ENCODE measurements around the gene KIAA1217.

KIAA1217 gene

DNA sequence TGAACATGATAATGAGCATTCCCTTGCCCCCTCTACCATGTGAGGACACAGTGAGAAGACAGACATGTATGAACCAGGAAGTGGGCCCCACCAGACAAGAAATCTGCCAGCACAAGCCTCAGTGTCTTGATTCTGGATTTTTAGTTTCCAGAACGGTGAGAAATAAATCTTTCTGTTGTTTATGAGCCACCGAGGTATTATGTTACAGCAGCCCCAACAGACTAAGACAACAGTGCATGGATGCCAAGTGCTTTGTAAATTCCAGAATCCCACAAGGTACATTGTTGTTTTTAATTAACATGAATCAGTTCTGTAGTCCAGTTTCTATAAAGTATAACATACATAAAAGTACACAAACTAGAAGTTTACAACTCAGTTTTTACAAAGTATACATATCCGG is 352.5 kb downstream of the KIAA1217 start:
- no peak for DNase-seq

DNA sequence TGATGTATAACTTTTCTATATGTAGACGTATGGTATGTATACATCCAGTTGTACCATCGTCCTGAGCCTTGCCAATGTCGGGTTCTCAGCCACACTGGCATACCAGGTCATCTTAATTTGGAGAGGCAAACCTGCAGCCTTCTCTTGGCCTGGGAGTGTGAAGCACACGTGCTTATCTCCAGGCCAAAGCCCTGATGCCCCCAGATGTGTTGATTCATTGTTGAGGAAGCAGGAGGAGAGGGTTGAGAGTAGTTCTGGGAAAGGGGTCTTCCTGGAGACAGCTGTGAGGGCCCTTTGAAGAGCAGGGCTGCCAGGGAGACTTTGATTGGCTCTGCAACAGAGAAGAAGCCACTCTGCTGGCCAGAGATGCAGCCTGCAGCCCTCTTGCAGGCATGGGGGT is 359.1 kb downstream of the KIAA1217 start:
- DNase-seq, result no peak

DNA sequence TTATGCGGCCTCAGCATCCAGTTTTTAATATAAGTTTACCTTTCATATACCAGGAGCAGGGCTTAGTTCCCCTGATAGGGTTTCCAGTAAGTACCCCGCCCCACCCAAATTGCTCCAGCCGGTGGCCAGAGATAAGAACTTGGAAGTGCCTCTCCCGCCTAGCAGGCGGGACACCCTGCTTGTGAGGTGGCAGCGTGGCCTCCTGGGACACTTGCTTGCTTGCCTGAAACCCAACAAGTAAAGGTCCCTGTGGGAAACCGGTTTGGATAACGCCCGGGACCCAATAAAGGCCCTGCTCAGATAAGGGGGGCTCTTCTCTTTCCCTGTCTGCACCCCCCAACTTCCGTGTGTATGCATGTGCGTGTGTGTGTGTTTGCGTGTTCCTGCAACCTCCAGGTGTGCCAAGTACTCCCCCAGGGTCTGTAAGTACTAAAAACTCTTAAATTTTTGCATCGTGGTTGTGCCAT is 360.4 kb downstream of the KIAA1217 start:
- no peak for DNase-seq

DNA sequence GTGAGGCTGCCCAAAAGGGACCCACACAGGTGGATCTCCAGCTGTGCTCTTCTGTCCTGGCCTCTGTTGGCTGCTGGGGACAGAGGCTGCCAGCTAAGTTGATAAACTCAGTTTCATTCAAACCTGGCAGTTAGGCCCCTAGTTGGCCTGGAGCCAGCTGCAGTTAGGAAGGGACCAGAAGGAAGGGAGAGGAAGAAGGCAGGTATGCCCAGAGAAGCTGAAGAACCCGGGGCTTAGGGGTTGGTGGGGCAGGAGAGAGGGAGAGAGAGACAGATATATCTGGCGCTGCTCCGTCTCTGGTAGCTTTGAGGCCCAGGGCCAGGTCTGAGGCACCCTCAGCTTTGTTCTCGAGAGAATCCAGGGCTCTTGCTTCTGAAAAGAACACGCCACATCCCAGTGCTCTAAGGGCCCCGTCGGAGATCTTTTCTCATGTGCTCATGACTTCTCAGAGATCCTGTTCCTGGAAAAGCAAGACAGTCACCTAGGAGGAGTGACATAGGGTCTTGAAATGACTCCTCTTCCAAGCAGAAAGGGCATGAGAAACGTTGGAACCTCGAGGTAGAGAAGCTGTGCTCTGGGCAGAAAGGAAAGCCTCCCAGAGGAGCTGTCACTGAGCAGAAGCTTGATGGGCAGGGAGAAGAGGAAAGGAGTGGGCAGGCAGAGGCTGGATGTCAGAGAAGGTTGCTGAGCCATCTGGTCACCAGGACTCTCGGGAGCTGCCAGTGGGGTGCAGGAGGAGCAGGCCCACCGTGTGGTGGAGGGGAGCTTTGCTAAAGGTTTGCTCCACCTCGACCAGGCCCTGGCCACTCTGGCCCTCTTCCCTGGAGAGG is 361.1 kb downstream of the KIAA1217 start:
- no peak for DNase-seq

DNA sequence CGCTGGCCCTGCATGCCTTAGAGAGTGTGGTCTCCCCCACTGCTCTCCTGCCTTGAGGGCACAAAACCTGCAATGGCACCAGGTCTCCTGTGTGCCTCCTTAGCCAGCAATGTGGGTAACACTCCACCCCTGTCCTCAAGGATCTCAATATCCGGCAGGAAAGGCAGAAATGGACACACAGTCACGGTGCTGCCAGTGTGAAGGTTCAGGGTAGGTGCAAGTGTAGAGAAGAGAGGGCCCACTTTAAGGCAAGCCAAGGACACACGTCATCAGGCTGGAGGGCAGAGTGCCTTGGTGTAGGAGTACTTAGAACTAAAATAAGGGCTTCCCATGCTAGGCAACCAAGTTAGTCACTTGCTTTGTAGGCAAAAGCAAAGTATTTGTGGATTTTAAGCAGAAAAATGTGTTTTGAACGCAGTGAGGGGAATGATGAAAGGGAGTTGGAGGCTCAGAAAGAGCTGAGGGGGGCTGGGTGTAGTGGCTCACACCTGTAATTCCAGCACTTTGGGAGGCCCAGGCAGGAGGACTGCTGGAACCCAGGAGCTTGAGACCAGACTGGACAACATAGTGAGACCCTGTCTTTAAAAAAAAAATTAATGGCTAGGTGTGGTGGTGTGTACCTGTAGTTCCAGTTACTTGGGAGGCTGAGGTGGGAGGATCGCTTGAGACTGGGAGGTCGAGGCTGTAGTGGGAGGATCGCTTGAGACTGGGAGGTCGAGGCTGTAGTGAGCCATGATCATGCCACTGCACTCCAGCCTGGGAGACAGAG is 361.9 kb downstream of the KIAA1217 start:
- DNase-seq, result no peak

DNA sequence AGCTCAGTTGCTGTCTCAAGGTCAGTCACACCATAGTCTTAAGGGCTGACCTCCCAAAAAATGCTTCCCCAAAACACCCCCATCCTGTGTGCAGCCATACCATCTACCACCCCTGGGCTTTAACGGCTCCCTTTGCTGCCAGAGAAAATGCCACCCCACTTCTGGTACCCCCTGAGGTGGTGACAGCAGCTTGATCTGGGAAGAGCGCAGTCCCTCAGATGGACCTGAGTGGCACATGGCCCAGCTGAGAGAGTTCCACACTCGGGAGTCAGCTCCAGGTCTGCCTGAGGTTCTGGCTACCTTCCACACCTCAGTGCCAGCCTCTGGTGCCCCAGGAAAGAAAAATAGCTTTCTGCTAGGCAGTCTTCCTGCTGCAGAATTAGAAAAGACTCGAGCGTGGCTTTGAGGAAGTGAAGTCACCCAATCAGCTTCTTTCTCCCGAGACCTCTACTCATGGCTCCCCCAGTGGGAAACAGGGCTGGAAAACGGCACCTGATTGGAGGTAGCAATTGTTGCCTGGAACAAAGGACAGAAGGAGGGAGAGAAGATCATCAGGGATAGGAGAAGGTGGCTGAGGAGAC is 363.0 kb downstream of the KIAA1217 start:
- DNase-seq, result no peak

DNA sequence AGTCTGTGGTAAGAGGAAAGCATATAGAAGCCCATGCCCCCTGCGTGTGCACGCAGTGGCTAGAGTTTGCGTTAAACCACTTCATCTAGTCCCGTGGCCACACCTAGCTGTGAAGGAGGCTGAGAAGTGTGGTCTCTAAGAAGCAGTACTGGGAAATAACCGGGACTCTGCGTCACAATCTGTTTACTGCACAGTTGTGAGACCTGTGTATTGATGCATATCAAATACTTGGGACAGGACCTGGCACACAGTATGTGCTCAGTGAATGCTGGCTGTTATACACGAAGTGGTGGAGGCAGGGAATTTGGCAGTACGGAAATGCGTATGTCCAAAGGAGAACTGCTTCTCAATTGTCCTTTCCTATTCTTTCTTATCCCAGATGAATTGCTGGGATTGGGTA is 365.2 kb downstream of the KIAA1217 start:
- DNase-seq, result no peak

DNA sequence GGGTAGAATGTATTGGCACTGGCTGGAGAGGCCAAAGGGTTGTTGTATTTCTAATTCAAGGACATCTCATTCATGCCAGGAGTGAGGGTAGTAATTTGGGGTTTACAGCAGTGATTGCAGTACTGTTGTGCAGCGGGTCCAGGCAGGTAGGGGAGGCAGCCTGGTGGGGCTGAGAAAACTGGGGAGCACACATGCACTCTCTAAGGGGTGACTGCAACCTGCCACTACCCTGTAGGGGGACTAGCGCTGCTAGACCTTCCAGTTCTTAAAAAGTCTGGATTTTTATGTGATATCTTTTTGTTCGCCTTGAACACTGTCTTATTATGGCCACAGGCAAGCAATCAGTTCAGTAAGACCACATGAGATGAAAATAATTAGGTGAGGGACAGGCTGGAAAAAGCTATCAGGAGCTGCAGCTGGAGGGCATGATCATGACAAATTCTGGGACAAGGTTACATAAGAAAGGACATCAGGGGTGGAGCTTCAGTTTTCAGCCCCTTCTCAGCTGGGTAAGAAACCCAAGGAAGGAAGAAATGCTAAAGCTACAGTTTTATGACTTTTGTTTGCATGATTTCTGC is 365.7 kb downstream of the KIAA1217 start:
- no peak for DNase-seq

DNA sequence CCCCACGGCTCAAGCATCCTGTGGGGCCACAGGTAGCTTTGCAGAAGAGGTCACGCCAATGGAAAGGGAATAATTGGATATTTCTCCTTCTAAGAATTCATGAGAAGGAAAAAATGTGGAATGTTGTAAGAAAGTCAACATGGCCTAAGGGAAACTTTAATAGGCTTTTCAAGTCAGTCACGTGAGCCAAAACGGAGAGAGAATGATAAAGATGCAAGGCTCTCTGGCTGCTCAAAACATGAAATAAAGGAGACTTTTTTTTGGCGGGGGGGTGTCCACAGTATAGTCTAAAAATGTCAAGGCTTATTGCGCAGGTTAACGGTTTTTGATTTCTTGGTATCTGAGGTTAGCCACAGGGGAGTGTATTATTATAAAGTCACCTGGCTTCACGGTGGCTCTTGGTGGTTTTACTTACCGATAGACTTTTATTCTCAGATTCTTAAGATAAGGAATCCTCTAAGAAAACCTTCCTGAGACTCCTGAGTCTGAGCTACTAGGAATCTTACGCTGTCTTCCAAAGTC is 366.6 kb downstream of the KIAA1217 start:
- no peak for DNase-seq

DNA sequence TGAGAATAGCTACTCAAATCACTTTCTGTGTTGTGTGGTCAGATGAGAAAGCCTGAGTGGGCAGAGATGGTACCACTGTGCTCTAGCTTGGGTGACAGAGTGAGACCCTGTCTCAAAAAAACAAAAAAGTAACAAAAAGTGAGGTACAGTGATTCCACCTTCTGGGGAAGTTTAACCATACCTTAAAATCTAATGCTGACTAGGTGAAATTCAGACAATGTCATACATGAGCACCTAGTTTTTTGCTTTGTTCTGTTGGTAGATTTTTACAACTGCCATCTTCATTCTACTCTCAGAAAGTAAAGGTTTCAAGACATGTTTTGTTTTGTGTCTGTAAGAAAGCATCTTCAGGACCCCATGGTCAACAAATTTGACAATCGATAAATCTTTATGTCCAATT is 370.5 kb downstream of the KIAA1217 start:
- DNase-seq, result no peak

DNA sequence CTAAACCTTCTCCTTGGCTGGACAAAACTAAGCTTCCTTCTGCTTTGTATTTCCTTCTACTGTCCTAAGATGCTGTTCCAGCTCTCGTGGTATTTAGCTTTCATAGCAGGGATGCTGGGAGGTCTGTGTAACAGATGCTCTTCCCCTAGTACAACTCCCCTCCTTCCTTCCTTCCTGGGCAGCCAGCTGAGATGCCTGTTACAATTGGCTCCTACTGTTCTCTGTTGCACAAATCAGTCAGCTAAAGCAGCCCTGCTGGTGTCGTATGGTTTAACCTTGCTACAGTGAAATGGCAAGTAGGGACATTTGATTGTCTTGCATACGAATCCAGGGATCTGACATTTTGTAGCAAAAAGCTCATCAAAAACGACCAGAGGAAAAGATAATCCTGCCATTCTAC is 371.0 kb downstream of the KIAA1217 start:
- DNase-seq, result peak; percentile 26 to 54

DNA sequence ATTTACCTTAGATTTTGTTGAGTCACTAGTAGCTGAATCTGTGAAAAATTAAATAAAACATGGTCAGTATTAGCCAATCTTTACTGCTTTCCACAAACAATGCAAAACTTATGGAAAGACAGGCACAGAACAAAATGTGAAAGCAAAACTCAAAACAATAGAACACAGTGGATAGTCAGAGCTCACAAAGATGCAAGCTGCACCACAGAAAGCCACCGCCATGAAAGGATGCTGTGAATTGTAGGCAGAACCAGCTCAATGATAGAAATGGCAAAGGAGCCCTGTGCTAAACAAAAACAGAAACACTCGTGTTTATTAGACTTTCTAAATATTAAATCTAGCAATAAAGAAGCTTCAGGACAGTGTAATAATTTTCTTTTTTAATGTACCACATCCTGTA is 380.3 kb downstream of the KIAA1217 start:
- no peak for DNase-seq

DNA sequence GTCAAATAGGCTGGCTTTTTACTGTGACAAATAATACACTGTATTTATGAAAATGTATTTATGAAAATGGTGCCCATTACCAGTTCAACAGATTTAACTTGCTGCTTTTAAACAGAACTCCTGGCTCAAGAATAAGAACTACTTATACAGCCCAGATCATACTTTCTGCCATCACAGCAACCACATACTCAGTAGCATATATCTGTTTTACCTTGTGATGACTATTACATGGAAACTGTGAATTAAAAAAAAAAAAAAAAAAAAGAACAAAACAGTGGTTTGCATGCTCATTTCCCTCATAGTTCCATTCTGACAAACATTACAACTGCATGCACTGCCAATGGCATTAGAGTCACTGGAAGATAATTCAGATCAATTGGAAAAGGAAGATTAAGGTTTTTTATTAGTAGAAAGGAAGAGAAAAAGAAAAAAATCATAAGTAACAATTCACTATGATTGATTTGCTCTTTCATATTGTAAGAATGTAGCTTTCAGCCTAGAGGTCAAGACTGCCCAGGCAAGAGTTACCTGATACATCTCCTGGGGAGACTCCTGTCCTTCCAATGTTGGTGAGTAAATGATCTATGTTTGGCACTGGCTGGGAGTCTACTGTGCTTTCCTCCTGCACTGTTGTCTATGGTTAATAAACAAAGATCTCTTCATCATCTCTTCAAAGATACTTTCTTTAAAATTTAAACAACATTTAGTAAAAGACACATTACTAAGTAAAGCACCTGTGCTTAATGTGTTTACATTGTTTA is 381.9 kb downstream of the KIAA1217 start:
- DNase-seq, result no peak

DNA sequence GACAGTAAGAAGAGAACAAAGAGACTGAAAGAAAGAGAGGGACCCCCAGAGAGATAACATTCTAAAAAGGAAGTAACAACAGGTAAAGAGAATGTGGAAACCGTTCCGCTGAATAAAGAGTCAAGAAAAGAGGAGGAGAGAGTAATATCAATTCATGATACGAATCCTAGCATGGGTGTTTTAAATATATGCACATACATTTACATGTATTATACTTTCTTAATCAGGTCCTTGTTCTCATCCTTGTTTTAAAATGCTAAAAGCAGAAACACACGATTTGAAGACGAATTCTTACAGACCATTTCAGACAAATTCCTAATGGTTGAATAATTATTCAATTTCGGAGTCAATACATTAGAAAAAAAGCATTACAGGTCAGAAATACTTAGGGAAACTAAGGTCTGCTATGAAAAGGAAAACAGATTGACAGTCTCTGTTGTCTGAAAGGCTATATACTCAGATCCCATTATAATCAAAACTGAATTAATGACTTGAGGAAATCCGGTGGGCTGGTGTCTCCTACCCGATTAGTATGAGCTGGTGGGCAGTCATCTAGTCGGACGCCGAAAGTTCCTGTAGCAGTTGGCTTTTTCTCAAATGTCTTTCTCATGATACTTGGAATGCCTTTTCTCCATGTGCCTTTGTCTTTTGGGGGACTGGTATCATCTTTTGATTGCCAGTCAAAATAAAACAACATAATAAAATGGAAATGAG is 387.4 kb downstream of the KIAA1217 start:
- no peak for DNase-seq

DNA sequence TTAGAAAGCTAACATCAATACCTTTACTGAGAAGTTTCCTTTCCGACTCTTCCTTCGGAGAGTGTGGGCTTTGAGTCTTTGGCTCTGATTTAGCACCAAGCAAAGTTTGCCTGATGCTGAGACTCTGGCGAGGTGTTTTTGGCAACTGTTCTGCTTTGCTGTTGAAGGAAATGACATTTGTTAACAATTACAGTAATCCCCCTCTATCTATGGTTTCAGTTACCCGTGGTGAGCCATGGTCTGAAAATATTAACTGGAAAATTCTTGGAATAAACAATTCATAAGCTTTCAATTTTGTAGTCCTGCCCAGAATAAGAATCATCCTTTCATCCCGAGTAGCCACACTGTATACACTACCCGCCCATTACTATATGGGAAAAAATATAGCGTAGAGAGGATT is 388.5 kb downstream of the KIAA1217 start:
- DNase-seq, result no peak
